Epithelial cell of prostate (primary cell): Measurements from ENCODE around the gene GADL1.

Experiments used
- DNase-seq: peaks from one replicate; pipeline ENCODE4 v3.0.0-alpha.2; 2011; ENCODE audit warnings: low read depth, low spot score
- H3K27ac ChIP-seq: fragments of 450-650 bp; 2 replicates; pipeline ENCODE4 v1.5.1; 2017; ENCODE audit warnings: mild to moderate bottlenecking

The GADL1 gene

DNA sequence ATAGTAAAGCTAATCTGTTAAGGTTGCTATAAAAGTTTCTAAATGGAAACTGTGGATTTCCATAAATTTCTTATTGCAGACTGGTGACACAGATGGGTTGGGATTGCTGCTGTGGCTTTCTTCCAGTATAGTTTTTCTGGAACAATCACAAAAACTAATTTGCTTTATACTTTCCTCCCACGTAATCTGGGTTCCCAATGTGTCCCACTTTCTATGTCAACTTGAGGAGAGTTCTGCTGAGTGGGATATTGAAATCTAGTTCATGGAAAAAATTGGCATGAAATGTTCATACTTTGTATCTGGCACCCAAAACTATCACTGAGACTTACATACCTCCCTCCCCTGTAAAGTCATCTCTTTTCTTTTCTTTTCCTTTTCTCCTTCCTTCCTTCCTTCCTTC lies 161.3 kb downstream of the GADL1 start:
- H3K27ac ChIP-seq, result no peak overlapping the region
- no peak for DNase-seq

GRCh38 chr3:30730967-30731366 lies 163.5 kb downstream of the GADL1 start:
- DNase-seq, result no peak
- H3K27ac ChIP-seq, result no peak overlapping the region

GRCh38 chr3:30729936-30730335 lies 164.5 kb downstream of the GADL1 start:
- no peak for DNase-seq
- no peak overlapping the region for H3K27ac ChIP-seq

DNA sequence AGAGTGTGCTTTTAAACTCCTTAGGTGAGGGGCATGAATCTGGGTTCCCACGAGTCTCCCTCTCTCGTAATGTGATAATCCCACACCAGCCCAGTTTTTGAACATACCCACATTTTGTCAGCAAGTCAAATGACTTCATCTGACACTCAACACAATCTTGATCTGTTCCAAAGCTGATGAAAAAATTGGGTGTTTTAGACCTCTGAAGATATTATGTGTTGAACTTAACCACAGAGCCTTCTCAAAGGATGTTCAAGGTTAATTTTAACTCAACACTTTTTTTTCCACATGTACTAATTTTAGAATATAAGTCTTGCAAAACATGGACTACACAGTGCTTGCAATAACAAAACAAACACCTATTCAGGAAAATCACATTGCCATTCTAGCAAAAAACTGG lies 164.9 kb downstream of the GADL1 start:
- no peak for DNase-seq
- no peak overlapping the region for H3K27ac ChIP-seq

DNA sequence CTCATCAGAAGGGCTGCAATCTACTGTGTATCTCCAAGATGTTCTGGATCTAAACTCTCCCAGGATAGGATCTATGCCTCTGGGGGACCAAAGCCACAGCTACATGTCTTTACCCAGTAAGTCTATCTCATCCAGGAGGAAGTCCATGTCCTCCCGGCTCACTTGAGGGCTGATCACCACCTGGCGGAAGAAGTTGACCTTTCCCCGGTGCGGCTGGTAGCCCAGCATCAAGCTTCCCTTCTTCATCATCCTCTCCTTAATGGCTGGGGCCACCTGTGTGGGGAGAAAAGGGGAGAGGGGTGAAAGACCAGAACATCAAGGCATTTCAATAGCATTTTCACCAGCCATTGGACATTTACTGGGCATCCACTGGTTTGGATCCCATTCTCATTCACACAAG lies 166.3 kb downstream of the GADL1 start:
- no peak overlapping the region for H3K27ac ChIP-seq
- no peak for DNase-seq

DNA sequence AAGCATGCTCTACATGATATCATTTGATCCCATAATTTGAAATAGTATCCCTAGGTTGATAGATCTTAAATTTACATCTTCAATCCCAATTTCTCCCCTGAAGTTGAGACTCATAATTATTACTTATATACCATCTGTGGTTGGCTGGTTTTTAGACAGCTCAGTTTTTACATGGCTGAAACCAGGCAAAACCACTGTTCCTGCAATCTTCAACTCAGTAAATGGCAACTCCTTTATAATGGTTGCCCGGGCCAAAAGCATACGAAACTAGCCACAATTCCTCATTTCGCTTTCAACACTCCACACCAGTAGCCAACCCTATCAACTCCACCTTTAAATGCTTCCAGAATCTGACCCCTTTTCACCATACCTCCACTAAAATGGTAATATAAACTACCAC lies 169.6 kb downstream of the GADL1 start:
- no peak overlapping the region for H3K27ac ChIP-seq
- no peak for DNase-seq

DNA sequence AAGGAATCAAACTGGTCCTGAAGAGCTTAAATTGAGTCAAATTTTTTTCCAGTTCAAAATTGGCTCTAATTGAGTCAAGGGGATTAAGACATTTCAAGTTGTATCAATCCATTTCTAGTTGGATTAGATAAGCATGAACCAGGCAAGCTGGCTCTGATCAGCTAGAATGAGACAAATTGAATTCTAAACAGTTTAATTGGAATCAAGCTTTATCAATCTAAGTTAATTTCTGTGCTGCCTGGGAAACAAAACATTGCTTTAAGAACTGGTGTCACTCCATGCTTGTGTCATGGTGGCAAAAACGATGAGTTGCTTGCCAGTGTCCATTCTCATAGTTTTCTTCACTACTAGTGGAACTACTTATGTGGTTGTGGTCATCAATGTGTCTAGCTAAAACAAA lies 171.2 kb downstream of the GADL1 start:
- no peak overlapping the region for H3K27ac ChIP-seq
- no peak for DNase-seq

GRCh38 chr3:30721314-30721634 lies 173.2 kb downstream of the GADL1 start:
- peak overlapping the region; percentile 12 for H3K27ac ChIP-seq

DNA sequence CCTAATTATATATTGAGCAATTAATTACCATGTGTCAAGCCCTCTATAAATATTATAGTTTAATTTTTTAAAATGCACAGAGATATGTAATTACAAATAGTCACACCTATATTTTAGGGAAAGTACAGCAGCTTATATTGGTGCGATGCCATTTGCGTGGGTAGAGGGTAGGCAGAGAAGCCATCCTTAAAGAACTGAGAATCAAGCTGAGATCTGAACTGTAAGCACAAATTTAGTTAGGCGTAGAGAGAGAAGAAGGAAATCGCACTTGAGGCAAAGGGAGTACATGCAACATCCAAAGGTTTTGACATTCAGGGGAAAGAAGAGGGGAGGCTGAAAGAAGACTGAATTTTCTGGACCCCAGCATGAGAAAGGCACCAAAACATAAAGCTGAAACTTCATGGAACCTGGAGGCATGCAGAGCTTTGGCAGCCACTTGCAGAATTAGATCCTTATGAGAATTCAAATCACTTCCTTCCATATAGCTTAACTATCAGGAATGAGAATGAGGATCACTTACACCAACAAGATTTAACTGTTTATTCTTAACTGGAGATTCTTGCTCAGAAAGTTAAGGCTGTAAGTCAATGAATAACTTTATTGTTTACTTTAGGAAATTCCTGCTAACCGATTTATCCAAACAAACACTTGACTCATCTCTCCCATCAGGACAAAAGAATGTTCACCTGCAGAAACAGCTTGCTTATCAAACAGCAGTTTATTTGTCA lies 173.7 kb downstream of the GADL1 start:
- peak; percentile 74 for DNase-seq
- H3K27ac ChIP-seq, result peak overlapping the region; percentile 12

More at GRCh38 chr3:30721314-30721634, 173.2 kb downstream of the GADL1 start:
- DNase-seq, result no peak

DNA sequence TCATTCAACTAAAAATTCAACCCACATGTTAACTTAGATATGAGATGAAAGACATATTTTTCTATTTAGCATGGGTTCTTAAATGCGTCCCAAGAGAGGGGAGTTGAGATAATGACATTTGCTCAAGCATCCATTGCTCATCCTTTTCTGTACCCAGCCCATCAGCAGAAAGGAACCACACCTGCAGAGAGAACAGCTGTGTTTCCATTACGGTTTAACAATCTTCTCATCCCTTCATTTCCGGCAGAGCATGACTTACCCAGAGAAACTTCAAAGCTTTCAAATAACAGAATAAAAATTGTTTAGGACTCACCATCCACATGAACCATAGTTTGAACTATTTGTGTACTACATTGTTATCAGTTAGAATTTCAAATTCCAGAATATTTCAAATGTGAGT lies 174.9 kb downstream of the GADL1 start:
- no peak overlapping the region for H3K27ac ChIP-seq
- no peak for DNase-seq

DNA sequence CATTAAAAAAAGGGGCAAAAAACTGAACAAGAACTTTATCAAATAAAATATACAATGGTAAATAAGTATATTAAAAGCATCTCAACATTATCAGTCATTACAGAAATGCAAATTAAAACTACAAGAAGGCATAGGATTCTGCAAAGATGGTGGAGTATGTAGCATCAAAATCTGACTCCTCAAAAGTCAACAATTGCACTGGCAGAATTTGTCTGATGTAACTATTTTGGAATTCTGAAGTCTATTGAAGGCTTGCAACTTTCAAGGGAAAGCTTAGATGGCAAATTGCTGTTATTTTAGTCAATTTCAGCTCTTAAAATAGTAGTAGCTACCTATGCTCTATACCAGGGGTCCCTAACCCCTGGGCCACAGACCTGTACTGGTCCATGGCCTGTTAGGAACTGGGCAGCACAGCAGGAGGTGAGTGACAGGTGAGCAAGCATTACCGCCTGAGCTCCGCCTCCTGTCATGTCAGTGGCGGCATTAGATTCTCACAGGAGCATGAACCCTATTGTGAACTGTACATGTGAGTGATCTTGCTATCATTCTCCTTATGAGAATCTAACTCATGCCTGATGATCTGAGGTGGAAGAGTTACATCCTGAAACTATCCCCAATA lies 180.5 kb downstream of the GADL1 start:
- H3K27ac ChIP-seq, result no peak overlapping the region
- DNase-seq, result no peak

- no peak overlapping the region for H3K27ac ChIP-seq
- no peak for DNase-seq
Observed at GRCh38 chr3:30712991-30713390, 181.5 kb downstream of the GADL1 start.

- H3K27ac ChIP-seq, result no peak overlapping the region
- no peak for DNase-seq
Observed at GRCh38 chr3:30711867-30712266, 182.6 kb downstream of the GADL1 start.

GRCh38 chr3:30711151-30711550 lies 183.3 kb downstream of the GADL1 start:
- DNase-seq, result no peak
- no peak overlapping the region for H3K27ac ChIP-seq

DNA sequence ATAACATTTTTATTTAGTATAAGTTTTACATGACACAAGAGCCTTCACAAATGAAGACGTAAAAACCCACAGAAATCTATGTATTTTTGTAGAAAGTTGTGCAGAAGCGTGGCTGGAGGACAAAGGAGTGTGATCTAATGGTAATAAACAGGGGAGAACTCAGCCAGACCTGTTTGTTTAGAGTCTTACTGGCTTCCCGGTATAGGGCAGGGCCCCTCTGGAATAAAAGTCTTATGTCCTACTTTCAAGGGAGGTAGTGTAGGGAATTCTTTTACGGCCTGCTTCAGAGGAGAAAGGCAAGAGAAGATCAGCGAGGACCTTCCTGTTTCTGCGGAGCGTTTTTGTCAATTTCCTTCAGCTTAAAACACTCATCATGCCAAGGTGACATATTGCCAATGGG lies 184.4 kb downstream of the GADL1 start:
- DNase-seq, result no peak

DNA sequence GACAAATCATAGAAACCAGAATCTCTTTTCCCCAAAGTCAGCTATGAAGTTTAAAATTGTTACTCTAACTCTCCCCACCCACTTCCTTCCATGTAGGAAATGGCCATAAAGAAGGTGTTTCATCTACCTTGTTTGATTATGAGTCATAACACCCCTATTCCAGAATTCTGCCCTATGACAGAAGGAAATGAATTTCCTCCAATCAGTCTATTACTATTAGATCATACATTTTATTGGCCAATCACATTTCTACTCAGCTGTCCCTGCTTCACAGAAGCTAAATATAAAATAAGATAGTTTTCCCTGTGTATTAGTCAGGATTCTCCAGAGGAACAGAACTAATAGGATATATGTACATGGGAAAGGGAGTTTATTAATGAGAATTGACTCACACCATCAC lies 186.0 kb downstream of the GADL1 start:
- no peak for DNase-seq
- peak overlapping the region; percentile 14 for H3K27ac ChIP-seq

More for the DNA sequence above, 184.4 kb downstream of the GADL1 start:
- H3K27ac ChIP-seq, result no peak overlapping the region

DNA sequence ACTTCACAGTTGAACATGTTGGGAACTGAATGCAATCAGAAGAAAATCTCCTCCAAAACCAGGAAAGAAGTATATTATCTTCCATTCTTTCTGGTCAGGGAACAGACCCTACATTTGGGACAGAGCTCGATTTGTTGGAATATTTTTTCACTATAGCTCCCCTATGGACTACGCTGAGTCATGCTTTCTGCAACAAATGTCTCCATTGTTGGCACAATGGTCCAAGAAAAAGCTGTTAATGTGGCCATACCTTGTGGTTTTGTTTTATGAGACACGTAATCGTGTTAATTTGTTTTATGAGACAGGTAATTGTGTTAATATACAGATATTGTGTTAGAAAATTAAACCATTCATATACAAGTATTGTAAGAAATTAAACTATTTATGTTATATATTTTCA lies 186.6 kb downstream of the GADL1 start:
- no peak overlapping the region for H3K27ac ChIP-seq
- DNase-seq, result no peak

DNA sequence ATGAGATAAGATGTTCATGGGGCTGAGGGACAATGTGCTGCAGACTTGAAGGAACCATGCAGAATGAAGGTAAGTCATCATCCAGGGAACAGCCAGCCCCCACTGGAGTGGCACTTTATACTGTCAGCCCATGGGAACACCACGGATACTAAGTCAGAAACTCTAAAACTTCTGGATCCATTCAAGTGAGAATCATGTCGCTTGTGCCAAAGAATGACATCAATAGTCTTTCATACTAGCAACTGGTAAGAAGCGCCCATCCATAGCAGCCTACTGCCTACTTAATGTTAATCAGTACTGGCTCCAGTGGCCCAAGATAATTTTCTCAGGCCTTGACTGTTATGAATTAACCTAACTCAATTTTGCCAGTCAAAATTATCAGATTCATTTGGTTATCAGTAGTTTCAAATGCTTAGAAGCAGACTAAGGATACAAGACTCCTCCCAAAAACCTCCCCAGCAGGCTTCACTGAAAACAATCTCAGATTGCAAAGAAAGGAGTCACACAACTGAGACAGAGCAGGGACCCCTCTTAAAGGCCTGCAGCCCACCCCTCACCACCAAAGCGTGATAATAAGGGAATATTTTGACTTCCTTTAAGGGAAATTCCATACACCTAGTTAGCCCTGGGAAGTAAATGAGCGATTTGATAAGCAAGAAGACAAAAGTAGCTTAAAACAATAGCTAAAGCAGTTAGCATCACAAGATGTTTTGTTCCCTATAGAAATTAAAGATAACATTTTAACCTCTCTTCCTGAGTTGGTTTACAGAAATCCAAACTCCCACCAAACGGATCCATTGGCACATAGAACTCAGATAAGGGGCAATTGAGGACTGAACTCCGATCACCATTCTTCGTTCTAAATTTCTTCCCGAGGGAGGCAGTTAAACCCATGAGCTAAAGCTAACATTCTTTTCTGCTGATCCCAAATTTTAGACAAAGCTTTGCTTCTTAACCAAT lies 189.2 kb downstream of the GADL1 start:
- H3K27ac ChIP-seq, result no peak overlapping the region
- no peak for DNase-seq

DNA sequence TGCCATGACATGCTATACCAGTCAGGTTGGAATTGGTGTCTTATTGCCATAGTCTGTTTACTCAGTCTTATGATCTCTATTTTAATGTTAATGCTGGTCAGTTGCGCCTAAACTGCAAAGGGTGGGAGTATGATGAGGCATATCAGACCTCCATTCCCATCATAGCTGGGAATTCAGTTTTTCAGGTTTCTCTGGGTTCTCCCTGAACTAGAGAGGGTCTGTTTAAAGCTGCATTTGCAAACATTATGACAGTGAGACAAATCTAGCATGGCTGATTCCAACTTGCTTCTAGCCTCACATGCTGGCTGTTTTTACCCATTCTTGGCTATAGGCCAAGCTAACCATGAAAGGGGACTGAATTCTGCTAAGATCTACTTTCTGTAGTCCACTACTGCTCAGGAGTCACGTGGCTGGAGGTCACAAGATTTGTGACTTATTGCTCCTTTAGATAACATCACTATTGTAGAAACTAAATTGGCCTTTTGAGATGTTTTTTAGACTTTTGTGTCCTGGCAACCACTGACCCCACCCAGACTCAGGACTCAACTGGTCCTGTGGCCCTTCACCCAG lies 191.5 kb downstream of the GADL1 start:
- no peak overlapping the region for H3K27ac ChIP-seq
- no peak for DNase-seq

DNA sequence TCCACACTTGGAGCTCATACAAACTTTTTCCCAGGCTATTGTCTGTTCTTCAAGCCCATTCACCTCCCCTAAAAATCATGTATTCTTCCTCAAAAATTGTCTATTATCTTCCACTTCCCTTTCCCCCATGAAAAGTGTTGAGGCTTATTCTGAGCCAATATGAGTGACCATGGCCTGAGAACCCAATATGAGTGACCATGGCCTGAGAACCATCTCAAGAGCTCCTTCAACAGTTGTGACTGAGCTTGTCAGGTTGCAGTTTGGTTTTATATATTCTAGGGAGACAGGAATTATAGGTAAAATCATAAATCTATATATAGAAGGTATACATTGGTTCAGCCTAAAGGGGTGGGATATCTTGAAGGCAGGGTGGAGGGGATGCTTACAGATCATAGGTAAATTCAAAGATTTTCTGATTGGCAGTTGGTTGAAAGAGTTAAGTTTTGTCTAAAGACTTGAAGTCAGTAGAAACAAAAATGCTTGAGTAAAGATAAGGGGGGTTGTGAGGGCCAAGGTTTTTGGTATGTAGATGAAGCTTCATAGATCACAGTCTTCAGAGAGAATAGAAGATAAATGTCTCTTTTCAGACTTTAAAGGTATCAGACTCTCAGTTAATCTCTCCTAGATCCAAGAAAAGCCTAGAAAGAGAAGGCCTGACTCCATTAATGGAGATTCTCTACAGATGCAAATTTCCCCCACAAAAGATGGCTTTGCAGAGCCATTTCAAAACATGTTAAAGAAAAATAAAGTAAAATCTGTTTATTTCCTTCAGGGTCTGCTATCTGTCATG lies 192.2 kb downstream of the GADL1 start:
- no peak for DNase-seq
- H3K27ac ChIP-seq, result no peak overlapping the region
